Measurements from ENCODE around the gene PITX1.

GRCh38 chr5:135075621-135076020 is 41.6 kb upstream of the PITX1 start:
- TF ChIP-seq GLIS3 (CRISPR knock-in tag; IDR thresholded peaks at IDR 0.05) (no peak), PATZ1 (CRISPR knock-in tag; IDR thresholded peaks at IDR 0.05; ENCODE audit: borderline replicate concordance) (no peak), TCF4 (CRISPR knock-in tag; IDR thresholded peaks at IDR 0.05; ENCODE audit: borderline replicate concordance) (no peak), ZNF70 (CRISPR knock-in tag; IDR thresholded peaks at IDR 0.05) (no peak), TSHZ2 (CRISPR knock-in tag; IDR thresholded peaks at IDR 0.05) (no peak), ZFP3 (CRISPR knock-in tag; IDR thresholded peaks at IDR 0.05) (no peak), BACH2 (CRISPR knock-in tag; IDR thresholded peaks at IDR 0.05; ENCODE audit: borderline replicate concordance) (no peak), ZNF8 (CRISPR knock-in tag; IDR thresholded peaks at IDR 0.05) (no peak), CSRNP3 (CRISPR knock-in tag; IDR thresholded peaks at IDR 0.05) (no peak), PPARA (CRISPR knock-in tag; IDR thresholded peaks at IDR 0.05; ENCODE audit: borderline replicate concordance) (no peak), OSR1 (CRISPR knock-in tag; IDR thresholded peaks at IDR 0.05) (no peak), RARB (CRISPR knock-in tag; IDR thresholded peaks at IDR 0.05) (no peak), ZFP30 (CRISPR knock-in tag; IDR thresholded peaks at IDR 0.05) (no peak), CREB5 (CRISPR knock-in tag; IDR thresholded peaks at IDR 0.05; ENCODE audit: low read depth) (no peak)
